ENCODE data around the gene CDKN2D.

- no peak for TF ChIP-seq FOXK2 (IDR thresholded peaks at IDR 0.05)
- no peak for TF ChIP-seq BHLHE40 (IDR thresholded peaks at IDR 0.05; ENCODE audit: borderline replicate concordance)
- TF ChIP-seq ELF4 (IDR thresholded peaks at IDR 0.05) = no peak
- TF ChIP-seq HDGF (IDR thresholded peaks at IDR 0.05; ENCODE audit: borderline replicate concordance) = no peak
- TF ChIP-seq SP1 (IDR thresholded peaks at IDR 0.05) = no peak
- no peak for TF ChIP-seq PKNOX1 (IDR thresholded peaks at IDR 0.05)
- TF ChIP-seq SUZ12 (IDR thresholded peaks at IDR 0.05) = no peak
- no peak for TF ChIP-seq LEF1 (IDR thresholded peaks at IDR 0.05; ENCODE audit: borderline replicate concordance)
These were observed 33.7 kb upstream of the CDKN2D start for GRCh38 chr19:10602330-10603083.

All from HEK293T (cell line).